AG09309 (cell line): Measurements from ENCODE around the gene SLC37A1.

Experiments
- DNase-seq: peaks from one replicate; pipeline ENCODE4 v3.0.0-alpha.2; 2010; ENCODE audit warnings: low read depth
- H3K4me3 ChIP-seq: 2 replicates; pipeline ENCODE4 v1.5.1; 2011; ENCODE audit warnings: mild to moderate bottlenecking, low read depth, low read length, moderate library complexity; ENCODE audit not compliant: control insufficient read depth
- TF ChIP-seq, protein P1 (sequence below): IDR thresholded peaks from 2 replicates; pipeline ENCODE4 v1.5.1; 2011; ENCODE audit warnings: mild to moderate bottlenecking, low read depth, low read length, inconsistent platforms; ENCODE audit not compliant: insufficient read depth, control insufficient read depth; ENCODE audit errors: missing control alignments

SLC37A1 gene

DNA sequence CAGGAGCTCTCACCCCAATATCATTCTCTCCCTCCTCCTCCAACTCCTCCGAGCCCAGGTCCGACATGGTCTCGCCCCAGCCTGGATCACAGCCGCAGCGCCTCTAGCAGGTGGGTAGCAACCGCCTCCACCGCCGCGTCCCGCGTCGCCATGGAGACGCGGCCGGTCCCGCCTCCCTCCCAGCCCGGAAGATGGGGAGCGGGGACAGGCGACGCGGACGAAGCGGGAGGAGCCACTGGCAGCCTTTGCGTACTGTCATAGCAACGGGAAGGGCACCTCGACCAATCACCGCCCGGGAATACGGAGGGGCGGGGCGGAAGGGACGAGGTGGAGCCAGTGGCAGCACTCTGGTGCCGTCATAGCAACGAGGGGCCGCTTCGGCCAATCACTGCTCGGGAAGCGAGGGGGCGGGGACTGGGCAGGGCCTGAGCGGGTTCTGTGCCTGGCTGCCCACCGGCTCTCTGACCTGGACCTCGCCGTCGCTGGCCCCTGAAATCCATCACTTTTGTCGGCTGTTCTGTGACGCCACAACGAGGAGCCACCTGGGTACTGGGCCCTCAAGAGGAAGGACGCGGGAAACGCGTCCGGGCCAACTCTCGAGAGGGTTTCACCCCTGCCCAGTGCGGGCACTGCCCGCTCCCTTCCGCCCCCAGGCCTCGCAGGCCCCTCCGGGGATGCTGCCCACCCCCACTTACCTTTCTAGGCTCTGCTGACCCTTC lies 17.4 kb upstream of the SLC37A1 start, which contains the start of gene RSPH1:
TSS of gene RSPH1 (minus strand) at position 105 of the 719 bp plus-strand sequence. CDS start at position 67, 38 bp downstream.
- peak within 1 kb of the TSS; percentile 47 for H3K4me3 ChIP-seq
- TF ChIP-seq, protein P1, sequence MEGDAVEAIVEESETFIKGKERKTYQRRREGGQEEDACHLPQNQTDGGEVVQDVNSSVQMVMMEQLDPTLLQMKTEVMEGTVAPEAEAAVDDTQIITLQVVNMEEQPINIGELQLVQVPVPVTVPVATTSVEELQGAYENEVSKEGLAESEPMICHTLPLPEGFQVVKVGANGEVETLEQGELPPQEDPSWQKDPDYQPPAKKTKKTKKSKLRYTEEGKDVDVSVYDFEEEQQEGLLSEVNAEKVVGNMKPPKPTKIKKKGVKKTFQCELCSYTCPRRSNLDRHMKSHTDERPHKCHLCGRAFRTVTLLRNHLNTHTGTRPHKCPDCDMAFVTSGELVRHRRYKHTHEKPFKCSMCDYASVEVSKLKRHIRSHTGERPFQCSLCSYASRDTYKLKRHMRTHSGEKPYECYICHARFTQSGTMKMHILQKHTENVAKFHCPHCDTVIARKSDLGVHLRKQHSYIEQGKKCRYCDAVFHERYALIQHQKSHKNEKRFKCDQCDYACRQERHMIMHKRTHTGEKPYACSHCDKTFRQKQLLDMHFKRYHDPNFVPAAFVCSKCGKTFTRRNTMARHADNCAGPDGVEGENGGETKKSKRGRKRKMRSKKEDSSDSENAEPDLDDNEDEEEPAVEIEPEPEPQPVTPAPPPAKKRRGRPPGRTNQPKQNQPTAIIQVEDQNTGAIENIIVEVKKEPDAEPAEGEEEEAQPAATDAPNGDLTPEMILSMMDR, result no peak
- peak; percentile 88 for DNase-seq

DNA sequence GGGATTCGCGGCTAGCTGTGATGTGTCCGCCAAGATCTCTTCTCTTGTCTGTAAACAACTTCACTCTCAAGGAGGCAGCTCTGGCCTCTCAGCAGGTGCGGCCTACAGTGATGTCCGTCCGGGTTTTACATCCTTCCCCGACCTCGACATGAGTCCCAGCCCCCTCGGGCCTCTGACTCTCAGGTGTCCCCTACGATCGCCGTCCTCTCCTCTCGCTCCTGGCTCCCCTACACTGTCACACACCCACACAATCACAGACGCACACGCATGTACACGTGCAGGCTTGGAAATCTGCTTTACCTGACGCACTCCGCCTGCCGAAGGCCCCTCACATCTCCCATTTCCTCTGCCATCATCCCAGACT lies 16.8 kb upstream of the SLC37A1 start:
- DNase-seq, result no peak
- H3K4me3 ChIP-seq, result peak overlapping the region; percentile 47

DNA sequence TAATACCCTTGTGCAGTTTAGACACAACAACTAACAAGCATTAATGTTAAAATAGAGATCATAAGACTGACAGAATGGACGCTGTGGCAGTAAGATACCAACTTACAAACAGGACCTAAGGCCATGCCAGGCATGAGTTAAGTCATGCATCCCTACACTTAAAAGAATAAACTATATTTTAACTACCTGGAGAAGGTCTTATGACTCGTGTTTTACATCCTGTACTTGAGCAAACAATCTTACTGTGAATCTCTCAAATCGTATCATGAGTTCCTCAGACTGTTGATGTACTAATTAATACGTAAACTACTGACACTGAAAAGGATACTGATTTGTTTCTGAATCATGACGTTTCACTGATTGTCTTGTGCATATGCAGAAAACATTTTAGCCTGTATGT lies 15.6 kb upstream of the SLC37A1 start:
- H3K4me3 ChIP-seq, result no peak overlapping the region
- TF ChIP-seq, protein P1, result no peak
- no peak for DNase-seq

More for the DNA sequence above, 16.8 kb upstream of the SLC37A1 start:
- TF ChIP-seq, protein P1, result no peak

DNA sequence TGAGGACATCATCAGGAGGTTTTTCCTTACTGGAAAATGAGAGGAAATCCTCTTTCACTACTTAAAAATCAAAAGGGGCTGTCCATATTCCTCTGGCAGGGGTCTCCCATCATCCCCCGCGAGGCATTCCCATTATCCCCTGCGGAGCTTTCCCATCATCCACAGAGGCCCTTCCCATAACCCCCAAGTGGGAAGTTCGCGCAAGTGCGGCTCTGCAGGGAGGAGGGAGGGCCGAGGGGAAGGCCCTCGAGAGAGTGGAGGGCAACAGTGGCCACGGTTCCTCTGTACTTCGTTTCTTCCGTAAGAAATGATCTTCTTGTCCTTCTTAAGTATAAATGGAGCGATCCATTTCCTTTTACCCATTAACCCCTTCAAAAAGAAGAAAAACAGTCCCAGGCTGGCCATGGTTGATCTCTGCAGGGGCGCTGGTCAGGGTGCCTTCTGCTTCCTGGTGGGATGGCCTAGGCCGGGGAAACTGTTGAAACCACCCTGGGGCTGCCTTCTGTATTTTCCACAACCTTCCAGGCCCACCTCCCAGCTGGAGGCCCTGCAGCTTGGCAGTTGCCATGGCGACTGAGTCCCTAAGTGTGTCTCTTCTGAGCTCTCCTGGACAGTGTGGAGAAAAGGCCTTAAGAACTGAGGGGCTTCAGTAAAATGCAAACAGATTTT lies 14.1 kb upstream of the SLC37A1 start:
- DNase-seq, result no peak
- TF ChIP-seq, protein P1, result no peak
- H3K4me3 ChIP-seq, result no peak overlapping the region

DNA sequence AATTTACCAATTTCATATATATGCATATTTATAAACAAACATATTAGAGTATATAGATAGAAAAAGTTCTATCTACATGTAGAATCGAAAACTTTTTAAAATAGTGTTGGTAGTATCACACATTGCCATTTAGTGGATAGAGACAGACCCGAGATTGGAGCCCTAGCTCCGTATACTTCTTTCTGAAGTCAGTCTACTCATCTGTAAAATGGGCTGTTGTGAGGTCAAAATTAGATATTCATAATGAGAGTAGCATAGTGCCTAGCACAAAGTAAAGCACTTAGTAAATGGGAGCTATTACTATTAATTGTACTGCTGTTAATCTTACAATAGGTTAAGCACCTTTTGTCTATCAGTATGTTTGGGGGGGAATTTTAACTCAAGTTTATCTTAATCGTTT lies 13.4 kb upstream of the SLC37A1 start:
- no peak for DNase-seq
- TF ChIP-seq, protein P1, result no peak
- H3K4me3 ChIP-seq, result no peak overlapping the region

DNA sequence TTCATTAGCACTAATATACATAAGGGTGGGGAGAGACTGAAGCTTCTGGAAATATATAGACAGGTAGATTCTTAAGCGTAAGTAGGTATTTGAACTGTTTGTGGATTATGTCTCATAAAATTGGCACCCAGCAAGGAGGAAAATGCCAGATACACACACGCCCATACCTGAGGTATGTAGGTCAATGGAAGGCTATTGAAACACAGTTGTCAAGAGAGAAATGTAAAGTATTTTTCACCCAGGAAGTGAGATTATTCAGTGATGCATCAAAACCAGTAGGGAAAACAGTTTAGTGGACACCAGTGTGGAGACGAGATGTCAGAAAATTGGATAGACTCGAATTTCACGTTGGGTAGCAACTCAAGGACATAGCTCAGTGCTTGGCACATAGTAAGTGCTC lies 12.9 kb upstream of the SLC37A1 start:
- no peak for DNase-seq
- TF ChIP-seq, protein P1, result no peak
- H3K4me3 ChIP-seq, result no peak overlapping the region
